Brain microvascular endothelial cell (primary cell): ENCODE measurements around the gene RPL7L1.

ENCODE experiments used
- DNase-seq: peaks from one replicate; pipeline ENCODE4 v3.0.0-alpha.2; 2020
- H3K27ac ChIP-seq: fragments of 250-450 bp; sonication (Bioruptor Pico); 2 replicates; pipeline ENCODE4 v1.5.1; 2020; ENCODE audit warnings: mild to moderate bottlenecking, moderate library complexity
- H3K27me3 ChIP-seq: fragments of 250-450 bp; sonication (Bioruptor Pico); replicated peaks from 2 replicates; pipeline ENCODE4 v1.5.1; 2020; ENCODE audit warnings: mild to moderate bottlenecking
- H3K36me3 ChIP-seq: fragments of 250-450 bp; sonication (Bioruptor Pico); replicated peaks from 2 replicates; pipeline ENCODE4 v1.5.1; 2020; ENCODE audit warnings: mild to moderate bottlenecking
- H3K4me3 ChIP-seq: 2 replicates; pipeline ENCODE4 v1.5.1; 2011; ENCODE audit warnings: low read depth, mild to moderate bottlenecking, control low read depth, low read length, moderate library complexity
- in situ Hi-C: cut with HindIII; loops from 2 replicates; pipeline ENCODE4 v1.10.0; 2017; ENCODE audit warnings: low sequenced_read_pairs, low pct_ligation_motif_present
- TF ChIP-seq, protein P1 (sequence below): IDR thresholded peaks from 2 replicates; pipeline ENCODE4 v1.5.1; 2011; ENCODE audit warnings: low read depth, mild to moderate bottlenecking, moderate library complexity, low read length, control low read depth, inconsistent platforms; ENCODE audit errors: missing control alignments

The RPL7L1 gene

DNA sequence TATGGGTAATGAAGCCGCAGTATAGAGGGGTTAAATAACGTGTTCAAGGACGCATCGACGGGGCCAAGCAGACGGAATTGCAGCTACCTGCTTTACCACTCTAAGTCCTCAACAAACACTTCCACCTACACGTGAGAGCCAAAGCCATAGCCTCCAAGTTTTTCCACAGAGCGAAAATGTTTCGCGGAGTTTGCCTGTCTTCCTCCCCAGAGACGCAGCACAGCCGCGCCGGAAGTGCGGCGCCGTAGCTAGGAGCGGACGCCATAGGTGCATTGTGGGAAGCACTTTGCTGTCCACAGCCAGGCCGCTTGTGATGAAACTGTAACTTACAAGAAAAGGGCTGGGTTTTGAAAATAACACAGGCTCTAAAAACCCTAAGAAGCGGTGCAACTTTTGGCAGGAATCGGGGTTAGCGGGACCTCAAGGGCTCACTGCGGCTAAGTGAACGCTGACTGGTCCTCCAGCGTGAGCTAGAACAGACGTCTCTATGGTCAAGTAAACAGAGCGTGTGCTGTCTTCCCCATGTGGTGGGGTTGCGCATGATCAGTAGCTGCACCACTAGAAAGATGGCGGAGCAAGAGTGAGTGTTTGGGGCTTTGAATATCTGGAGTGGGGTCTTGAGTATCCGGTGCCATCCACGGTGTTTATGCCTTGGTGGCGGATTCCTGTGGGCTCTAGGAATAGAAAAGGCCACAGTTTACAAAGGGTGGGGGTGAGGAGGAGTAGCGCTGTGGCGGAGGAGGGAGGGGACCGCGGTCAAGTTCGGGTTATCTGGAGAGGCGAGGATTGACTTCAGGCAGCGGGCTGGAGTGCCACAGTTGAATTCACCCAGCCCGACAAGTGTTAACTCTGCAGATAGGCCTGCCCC lies at the start of gene RPL7L1:
Gene RPL7L1 (plus strand): TSS at position 245 of the 868 bp plus-strand sequence. CDS start 295 bp downstream, at position 540.
- peak; percentile 89 for DNase-seq
- H3K4me3 ChIP-seq: peak within 1 kb of the TSS; percentile 89
- peak within 1 kb of the TSS; percentile 91 for H3K27ac ChIP-seq
- H3K36me3 ChIP-seq: peaks cover 27% of the 10 kb centered on the region
- TF ChIP-seq, protein P1, sequence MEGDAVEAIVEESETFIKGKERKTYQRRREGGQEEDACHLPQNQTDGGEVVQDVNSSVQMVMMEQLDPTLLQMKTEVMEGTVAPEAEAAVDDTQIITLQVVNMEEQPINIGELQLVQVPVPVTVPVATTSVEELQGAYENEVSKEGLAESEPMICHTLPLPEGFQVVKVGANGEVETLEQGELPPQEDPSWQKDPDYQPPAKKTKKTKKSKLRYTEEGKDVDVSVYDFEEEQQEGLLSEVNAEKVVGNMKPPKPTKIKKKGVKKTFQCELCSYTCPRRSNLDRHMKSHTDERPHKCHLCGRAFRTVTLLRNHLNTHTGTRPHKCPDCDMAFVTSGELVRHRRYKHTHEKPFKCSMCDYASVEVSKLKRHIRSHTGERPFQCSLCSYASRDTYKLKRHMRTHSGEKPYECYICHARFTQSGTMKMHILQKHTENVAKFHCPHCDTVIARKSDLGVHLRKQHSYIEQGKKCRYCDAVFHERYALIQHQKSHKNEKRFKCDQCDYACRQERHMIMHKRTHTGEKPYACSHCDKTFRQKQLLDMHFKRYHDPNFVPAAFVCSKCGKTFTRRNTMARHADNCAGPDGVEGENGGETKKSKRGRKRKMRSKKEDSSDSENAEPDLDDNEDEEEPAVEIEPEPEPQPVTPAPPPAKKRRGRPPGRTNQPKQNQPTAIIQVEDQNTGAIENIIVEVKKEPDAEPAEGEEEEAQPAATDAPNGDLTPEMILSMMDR: peak; percentile 23
- H3K27me3 ChIP-seq: no peaks in the 10 kb centered on the region
- in situ Hi-C loops: no loop called here

DNA sequence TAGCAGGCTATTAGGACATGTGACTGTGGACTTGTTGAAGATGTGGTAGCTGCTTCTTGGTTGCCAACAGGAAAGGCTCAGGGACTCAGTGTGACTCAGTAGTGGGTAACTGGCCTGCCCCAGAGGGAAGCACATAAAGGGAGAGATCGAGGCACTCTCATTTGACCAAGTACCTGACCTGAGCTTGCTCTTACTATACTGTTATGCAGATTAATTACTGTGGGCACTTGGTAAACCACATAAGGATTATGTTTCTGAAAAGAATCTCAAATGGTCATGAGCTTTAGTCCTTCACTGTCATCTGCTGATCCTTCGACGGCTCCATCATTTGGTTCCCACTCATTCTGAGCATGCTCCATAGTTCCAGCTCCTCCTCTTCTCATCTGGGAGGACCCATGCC lies 48.2 kb upstream of the RPL7L1 start:
- Histone ChIP-seq H3K27me3 (no peaks in the 10 kb centered on the region), H3K4me3 (no peak overlapping the region), H3K36me3 (peaks cover 10% of the 10 kb centered on the region), H3K27ac (no peak overlapping the region)
- in situ Hi-C loops: no loop called here
- no peak for DNase-seq
- TF ChIP-seq, protein P1: no peak

GRCh38 chr6:42834056-42834455 lies 45.4 kb upstream of the RPL7L1 start:
- H3K36me3 ChIP-seq: peaks cover 8% of the 10 kb centered on the region
- TF ChIP-seq, protein P1: no peak
- in situ Hi-C loops: no loop called here

DNA sequence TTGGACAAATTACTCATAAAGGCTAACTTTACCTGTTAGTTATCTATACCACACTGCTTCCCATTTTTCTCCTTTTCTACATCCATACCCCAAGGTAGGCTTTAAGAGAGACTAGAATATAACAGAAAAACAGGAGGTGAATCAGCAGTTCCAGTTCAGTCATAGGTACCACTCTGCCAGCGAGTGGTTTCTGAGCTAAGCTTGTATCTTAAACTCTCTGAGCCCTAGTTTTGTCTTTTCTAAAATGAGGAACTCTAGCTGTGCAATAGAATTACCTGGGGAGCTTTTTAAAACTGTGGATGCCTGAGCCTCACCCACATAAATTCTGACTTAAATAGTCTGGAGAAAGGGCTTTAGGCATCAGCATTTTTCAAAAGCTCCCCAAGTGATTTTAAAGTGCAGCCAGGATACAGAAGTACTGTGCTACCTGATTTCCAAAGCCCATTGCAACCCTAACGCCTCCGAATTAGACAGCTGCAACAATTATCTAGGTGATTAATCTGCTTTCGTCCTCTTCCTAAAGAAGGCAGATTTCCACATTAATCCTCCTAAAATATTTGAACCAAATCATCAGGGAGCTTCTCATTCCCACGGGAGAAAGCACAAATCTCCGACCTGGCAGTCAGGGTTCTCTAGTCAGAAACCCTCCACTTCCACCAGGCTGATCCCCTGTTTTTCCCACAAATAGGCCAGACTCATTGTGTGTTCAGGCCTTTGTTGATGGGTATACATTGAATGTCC lies 37.4 kb upstream of the RPL7L1 start:
- in situ Hi-C loops: no loop called here
- H3K27ac ChIP-seq: no peak overlapping the region
- no peak for DNase-seq
- H3K4me3 ChIP-seq: no peak overlapping the region
- H3K27me3 ChIP-seq: no peaks in the 10 kb centered on the region
- TF ChIP-seq, protein P1: no peak
- no peaks in the 10 kb centered on the region for H3K36me3 ChIP-seq

More at GRCh38 chr6:42834056-42834455, 45.4 kb upstream of the RPL7L1 start:
- no peak for DNase-seq
- no peaks in the 10 kb centered on the region for H3K27me3 ChIP-seq
- no peak overlapping the region for H3K27ac ChIP-seq
- H3K4me3 ChIP-seq: no peak overlapping the region

DNA sequence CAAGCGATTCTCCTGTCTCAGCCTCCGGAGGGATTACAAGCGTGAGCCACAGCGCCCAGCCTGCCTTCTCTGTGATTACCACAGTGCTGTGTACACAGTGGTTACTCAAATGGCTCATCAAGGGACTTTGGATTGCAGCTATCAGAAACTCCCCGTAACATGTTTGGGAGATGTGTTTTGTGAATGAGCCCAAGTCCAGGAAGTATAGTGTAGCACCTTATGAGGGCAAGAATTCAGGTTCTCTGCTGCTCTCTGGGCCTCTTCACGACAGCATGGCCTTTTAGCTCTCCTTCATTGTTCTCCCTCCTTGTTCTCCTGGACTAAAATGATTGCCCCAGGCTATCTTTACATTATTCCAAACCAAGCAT lies 34.1 kb upstream of the RPL7L1 start:
- TF ChIP-seq, protein P1: no peak
- Histone ChIP-seq H3K4me3 (no peak overlapping the region), H3K27ac (no peak overlapping the region), H3K27me3 (no peaks in the 10 kb centered on the region), H3K36me3 (no peaks in the 10 kb centered on the region)
- in situ Hi-C loops: no loop called here
- DNase-seq: no peak
